NCI-H526 (cell line): ENCODE measurements around the gene PTPRN2.
"Not testable (repeated sequence)": the region's sequence is repeated elsewhere in the genome, so short reads cannot be mapped to it uniquely, and the experiment has no call there.

ENCODE experiments used
- DNase-seq, 2 experiments: peaks; one replicate each; lab custom pipeline; 2025; lab: John Stamatoyannopoulos, UW

Gene PTPRN2

DNA sequence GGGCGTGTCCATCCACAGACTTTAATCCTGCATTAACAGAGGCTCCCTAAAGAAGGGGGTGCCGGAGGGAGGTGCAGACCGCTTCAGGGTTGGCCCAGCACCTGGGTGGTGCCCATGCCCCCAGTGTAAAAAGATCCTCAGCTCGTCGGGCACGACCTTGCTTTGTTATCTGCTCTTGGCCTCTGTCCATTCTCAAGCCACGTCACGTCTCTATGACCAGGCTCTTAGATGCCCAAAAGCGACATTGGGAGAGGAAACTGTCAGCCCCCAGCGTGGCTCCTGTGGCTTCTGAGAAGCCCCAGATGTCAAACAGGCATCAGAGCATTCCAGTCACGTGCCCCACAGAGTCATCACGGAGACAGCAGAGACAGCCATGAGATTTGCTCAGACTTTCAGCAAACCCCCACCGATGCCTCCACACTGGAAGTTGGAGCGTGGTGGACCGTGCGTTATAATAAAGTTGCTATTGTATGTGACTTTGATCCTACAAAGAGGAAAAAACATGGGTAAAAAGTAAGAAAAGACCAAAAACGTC lies 55.5 kb downstream of the PTPRN2 start:
- DNase-seq: no peak

DNA sequence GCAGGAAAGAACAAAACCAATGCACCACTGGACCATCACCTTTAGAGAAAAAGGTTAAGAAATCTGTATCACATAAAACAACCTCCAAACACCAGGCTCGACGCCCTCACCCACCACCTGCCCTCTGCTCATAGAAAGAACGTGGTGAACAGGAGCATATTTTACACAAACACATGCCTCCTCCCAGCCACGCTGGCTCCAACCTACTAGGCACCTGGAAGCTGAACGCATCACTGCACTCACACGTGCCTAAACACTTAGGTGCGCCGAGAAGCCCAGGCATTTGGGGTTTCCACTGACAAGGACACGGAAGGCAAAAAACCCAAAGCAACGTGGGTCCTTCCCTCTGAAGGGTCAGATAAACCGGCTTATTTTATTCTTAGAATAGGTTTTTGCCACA lies 56.0 kb downstream of the PTPRN2 start:
- DNase-seq: peak; percentile 34 to 75

DNA sequence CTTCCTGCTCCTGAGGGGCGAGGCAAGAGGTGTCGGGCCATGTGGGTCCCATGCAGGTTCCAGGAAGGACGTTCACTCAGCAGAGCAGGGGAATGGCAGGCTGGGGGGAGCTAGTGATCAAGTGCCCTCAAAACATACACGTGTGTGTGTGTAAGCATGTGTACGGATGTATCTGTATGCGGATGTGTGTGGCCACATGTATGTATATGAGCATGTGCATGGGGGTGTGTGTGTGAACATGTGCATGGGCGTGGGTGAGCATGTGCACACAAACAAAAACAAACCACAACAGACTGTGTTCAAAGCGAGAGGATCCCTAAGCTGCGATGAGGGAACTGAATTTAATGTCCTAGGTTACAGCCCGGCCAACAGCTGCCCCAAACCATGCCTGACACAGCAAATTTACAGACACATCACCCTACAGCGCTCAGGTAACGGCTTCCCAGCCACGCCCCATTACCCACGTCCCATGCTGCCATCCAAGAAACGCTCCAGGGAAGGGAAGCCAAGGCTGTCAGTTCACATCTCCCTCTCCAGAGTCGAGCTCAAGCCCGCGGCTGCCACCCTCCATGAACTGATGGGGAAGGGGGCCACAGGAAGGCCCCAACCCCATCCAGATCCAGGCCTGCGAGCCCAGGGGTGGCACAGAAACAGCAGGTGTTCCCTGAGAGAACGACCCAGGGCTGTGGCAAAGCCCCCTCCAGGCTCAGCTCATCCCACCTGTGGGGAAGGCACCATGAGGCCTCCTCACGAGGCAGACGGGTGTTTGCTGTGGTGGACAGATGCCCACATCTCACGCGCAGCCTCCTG lies 56.6 kb downstream of the PTPRN2 start:
- DNase-seq: peak; percentile 30 to 69

DNA sequence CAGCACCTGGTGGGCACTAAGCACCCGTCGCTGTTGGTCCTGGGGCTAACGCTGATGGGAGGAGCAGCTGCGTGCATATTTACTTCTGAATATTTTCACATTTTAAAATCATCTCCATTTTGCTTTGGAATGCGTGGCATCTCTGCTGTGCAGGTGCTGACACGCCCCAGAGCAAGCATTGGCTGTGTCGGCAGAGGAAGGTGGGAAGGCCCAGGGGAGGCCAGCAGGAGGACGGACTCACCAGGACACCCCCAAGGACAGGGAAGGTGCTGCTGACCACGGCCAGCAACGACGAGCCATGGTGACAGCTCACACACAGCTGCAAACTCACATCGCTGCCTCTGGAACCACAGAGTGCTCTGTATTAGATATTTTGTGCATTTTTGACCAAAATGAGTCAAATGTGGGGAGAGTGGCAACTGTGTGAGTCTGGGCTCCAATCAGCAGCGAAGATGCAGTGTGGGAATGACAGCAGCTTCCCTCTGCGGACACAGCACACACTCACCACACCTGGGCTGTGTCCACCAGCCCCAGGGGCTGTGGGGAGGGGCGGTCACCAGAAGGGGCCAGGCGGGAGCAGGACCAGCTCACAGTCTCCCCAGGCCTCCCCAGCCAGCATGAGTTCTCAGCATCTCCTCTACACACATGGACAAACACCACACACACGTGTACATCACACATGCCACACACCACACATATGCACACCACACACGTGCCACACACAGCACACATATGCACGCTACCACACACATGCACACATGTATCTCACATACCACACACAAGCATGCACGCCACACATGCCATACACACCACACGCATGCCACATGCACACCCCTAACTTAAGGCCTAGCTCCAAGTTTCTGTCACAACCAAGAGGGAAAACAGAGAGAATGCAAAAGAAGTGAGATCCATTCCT lies 58.2 kb downstream of the PTPRN2 start:
- no peak for DNase-seq

DNA sequence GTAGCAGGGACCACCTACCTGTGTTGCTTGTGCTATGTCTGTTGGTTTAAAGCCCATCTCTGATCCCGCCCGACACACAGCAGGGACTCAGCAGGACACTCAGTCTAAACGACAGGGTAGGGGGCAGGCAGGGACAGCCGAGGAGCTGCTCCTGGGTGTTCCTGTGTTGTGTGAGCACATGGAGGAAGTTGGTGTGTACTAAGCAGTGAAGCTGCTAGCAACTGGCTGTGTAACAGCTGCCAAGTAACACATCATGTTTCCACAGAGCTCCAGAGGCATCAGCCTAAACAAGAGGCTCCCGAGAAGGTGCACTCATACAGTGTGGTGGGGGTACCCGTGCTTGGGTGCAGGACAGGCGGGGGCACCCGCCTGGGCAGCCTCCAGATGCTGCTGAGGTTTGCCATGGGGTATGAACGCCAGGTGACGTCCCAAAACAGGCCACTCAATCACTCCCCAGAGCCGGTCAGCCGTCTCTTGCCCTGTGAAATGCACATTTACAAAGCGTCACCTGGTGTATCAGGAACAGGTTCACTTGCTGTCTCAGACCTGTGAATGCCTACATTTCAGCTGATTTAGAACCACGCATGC lies 59.6 kb downstream of the PTPRN2 start:
- no peak for DNase-seq

DNA sequence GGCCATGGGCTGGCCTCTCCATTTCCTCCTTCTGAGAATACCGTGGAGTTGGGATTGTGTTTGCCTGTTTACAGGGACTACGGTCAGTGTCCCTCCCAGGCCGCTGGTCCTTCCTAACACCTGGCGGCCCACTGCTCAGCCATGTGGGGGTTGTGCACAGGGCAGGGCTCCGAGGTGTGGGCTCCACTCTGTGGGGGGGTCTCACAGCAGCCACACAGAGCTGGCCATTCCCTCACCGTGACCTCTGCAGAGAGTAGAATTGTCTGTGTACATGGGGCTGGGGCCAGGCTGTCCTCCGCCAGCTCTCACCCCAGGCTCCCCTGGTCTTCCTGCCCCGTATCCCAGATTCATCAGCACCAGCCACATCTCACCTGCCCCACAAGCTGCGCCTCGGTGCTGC lies 60.1 kb downstream of the PTPRN2 start:
- no peak for DNase-seq

DNA sequence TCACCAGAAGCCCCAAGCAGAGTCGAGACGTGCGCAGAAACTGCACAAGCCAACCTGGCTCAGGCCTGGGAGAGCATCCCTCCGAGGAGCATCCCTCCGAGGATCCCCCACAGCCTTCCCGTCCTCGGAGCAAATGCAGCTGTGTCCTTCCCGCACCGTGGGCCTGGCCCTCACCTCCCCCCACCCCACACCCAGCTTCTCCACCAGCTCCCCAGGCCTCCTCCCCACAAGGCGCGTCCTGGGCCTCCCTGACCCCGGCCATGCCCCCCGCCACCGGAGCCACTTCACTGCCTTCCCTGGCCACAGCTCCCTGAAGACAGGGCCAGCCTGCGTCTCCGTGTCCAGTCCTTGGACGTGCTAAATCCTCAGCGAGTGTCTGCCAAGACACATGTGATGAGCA lies 60.6 kb downstream of the PTPRN2 start:
- DNase-seq: no peak

DNA sequence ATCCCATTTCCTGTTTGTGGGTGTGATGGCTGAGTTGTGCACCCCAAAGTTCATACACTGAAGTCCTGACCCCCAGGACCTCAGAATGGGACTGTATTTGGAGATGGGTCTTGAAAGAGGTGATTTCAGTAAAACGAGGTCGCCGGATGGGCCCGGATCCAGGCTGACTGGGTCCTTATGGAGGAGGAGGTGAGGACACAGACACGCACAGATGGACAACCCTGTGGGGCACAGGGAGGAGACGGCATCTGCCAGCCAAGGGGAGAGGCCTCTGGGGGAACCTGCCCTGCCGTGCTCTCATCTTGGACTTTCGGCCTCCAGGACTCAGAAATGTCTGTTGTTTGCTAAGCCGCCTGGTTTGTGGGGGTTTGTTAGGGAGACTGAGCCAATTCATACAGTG lies 61.1 kb downstream of the PTPRN2 start:
- no peak for DNase-seq

DNA sequence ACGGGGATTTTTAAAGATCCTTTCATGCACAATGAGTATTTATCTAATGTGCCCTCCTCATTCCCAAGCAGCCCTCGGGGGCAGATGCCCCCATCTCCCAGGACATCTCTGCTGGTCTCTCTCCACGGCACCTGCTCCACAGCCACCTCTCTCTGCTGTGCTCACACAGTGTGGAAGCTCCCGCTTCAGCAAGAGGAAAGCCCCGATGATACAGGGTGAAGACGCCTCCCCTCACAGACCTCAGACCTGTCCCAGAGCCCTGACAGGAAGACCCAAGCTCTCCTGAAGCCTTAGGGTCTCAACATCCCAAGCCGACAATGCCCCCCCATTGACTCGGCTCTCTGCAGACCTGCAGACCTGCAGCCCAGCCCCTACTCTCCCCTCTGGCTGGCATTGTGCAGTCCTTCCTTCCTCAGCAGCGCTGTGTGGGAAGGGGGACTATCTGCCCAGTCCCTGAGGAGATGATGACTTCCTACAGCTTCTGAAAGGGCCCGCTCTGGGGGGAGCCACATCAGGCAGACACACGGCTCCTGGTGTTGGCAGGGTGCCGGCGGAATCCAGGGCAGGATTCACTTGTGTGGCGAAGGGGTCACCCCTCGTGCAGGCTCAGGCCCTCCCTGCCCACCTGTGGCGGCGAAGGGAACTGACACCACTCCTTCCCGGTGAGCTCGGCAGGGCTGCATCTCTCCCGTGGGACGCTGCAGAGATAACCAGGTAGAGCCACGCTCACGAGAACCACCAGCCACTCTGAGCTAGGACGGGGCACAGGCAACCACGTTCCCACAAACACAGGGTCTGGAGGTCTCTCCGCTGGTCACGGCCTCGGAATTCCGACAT lies 61.8 kb downstream of the PTPRN2 start:
- DNase-seq: peak in 1 of 2 experiments; percentile 18

DNA sequence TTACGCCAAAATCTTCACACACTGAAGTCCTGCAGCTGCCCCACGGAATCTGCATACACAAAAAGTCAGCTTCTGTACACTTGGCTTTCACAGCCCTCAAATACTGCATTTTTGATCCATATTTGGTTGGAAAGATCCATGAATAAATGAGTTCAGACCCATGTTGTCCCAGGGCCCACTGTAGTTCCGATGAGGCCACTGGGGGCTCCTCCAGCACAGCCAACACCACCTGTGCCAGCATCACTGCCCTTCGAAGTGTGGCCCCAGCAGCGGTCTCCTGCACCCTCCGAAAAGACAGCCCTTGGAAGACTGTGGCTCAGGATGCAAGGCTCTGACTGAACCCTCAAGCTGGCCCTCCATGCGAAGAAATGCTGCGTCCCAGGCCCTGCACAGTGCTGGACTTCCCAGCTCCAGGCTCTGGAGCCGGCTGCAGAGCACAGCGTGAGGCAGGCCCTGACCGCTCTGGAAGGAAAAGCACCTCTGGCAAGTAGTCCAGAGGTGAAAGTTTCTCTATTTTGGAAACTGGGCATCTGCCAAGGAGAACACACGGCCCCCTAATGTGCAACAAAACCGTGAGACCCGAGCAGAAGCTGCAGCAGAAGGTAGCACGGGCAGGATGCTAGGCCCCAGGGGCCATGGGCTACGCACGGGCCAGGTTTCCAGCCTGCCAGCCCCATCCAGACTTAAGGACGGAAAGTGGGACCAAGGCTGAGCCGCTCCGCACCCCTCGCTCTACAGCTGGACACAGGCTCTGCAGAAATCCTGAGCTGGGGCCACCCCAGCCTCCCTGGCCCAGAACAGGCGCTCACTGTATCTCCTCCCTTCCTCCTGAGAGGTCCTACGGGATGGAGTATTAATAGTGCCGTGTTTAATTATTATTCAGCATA lies 62.6 kb downstream of the PTPRN2 start:
- no peak for DNase-seq

DNA sequence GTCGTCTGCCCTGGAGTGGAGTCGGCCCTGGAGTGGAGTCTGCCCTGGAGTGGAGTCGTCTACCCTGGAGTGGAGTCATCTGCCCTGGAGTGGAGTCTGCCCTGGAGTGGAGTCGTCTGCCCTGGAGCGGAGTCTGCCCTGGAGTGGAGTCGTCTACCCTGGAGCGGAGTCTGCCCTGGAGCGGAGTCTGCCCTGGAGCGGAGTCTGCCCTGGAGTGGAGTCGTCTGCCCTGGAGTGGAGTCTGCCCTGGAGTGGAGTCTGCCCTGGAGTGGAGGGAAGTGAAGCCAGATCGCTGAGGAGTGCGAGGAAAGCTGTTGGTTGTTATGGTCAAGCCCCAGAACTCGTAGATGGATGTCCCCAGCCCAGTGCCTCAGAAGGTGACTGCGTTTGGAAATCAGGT lies 63.3 kb downstream of the PTPRN2 start:
- peak; percentile 32 to 79 for DNase-seq

DNA sequence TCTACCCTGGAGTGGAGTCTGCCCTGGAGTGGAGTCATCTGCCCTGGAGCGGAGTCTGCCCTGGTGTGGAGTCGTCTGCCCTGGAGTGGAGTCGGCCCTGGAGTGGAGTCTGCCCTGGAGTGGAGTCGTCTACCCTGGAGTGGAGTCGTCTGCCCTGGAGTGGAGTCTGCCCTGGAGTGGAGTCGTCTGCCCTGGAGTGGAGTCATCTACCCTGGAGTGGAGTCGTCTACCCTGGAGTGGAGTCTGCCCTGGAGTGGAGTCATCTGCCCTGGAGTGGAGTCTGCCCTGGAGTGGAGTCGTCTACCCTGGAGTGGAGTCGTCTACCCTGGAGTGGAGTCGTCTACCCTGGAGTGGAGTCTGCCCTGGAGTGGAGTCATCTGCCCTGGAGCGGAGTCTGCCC lies 63.7 kb downstream of the PTPRN2 start:
- not testable (repeated sequence) for DNase-seq

DNA sequence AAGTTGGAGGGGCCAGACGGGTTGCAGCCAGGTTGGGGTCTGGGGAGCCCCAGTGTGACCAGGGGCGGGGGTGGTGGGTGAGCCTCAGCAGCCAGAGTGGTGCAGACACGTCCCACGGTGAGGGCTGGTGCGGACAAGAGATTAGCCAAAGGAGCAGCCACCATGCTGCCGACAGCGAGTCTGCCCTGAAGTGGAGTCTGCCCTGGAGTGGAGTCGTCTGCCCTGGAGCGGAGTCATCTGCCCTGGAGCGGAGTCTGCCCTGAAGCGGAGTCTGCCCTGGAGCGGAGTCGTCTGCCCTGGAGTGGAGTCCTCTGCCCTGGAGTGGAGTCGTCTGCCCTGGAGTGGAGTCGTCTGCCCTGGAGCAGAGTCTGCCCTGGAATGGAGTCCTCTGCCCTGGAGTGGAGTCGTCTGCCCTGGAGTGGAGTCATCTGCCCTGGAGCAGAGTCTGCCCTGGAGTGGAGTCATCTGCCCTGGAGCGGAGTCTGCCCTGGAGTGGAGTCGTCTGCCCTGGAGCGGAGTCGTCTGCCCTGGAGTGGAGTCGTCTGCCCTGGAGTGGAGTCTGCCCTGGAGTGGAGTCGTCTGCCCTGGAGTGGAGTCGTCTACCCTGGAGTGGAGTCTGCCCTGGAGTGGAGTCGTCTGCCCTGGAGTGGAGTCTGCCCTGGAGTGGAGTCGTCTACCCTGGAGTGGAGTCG lies 64.3 kb downstream of the PTPRN2 start:
- not testable (repeated sequence) for DNase-seq

DNA sequence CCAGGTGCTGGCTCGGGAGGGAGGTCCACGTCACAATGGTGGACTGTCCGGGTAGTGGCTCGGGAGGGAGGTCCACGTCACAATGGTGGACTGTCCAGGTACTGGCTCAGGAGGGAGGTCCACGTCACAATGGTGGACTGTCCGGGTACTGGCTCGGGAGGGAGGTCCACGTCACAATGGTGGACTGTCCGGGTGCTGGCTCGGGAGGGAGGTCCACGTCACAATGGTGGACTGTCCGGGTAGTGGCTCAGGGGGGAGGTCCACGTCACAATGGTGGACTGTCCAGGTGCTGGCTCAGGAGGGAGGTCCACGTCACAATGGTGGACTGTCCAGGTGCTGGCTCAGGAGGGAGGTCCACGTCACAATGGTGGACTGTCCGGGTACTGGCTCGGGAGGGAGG lies 65.8 kb downstream of the PTPRN2 start:
- DNase-seq: not testable (repeated sequence)

DNA sequence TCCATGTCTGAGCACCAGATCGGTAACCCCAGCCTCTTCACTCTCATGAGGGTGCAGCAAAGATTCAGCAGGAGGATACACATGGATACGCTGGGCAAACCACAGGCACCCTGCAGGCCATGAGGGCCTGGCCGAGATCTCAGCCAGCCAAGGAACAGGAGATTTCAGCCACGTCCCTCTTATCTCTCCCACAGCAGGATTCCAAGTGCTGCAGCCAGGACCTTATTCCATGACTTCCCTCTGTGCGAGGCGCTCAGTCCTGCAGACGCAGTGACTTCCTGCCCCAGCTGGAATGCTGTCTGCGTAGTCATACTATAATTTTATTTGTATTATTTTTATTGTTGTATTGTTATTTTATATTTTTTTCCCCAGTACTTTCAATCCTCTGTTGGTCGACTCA lies 66.8 kb downstream of the PTPRN2 start:
- no peak for DNase-seq

DNA sequence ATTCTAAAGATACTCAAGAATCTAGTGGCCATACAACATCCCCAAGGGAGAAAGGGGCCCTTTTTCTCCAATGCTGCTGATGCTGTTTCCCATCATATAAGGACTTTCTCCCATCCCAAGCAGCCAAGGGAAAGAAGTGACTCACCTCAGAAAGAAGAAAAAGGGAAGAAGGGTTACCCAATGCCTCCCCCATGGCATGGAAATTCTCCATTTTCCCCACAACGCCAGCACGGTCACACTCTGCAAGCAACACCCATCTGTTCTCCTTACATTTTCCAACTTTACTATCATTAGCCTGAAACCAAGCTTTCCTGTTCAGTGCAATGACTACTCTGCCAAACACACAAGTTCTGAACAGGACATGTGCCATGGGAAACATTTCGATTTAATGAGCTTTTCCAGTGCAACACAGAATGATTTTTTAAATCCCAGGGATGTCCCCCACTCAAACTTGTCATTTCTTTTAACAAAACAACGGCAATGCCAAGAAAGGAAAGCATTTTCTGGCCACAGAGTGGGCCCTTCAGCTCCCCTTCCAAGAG lies 67.9 kb downstream of the PTPRN2 start:
- no peak for DNase-seq

DNA sequence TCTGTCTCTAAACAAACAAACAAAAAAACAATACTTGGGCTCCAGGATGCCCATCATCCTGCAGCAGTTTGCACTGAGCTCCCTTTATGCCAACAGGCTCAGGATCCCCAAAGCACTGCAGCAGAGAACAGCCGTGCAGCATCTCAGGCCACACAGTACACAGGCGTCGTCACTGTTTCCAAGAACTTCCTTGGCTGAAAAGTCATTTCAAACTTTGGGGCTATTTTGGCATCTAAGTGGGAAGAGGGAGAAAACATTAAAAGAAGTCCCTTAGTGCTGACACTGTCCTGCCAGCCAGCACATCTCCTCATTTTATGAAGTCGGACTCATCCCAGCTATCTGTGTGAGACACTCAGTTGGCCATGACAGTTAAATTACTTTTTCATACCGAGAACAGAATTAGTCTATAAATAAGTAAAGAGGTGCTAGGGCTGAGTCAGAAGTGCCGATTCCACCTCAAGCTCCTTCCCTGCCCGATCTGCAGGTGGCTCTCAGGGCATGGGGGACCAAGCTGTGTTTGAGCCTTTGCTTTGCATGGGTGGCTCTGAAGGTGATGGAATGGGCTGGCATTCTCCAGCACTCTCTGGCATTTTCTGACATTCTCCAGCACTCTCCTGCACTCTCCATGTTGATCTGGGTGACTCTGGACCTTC lies 68.5 kb downstream of the PTPRN2 start:
- no peak for DNase-seq

DNA sequence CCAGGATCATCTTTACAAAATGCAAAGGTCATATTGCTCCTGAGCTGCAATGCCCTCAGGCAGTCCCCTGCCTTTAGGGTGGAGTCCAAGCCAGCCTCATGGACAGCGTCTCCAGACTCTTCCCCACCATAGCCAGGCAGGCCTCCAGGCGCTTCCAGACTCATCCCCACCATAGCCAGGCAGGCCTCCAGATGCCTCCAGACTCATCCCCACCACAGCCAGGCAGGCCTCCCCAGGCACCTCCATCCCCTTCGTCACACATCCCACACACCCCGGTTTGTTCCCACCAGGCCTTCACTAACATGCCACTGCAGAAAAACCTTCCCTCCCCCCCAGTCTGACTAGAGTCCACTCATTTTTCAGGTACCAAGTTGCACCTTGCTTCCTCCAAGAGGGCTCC lies 70.1 kb downstream of the PTPRN2 start:
- no peak for DNase-seq

DNA sequence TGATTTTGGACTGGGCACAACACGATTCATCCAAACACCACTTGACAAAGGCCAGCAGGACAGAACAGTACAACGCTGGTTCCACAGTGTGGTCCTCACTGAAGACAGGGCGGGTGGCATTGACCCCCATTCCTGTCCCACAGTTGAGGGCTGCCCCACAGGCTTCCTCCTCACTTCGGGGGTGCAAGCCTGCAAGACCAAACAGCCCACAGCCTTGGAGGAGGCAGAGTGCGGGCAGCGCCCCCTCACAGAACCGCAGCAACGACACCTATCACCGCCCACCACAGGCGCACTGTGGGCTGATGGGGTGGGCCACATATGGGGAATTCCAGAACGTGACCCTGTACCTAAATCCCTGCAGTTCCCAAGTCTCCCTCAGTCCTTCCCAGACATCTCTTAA lies 70.6 kb downstream of the PTPRN2 start:
- no peak for DNase-seq
